ENCODE data around the gene INS.
"Not testable (repeated sequence)": the region's sequence is repeated elsewhere in the genome, so short reads cannot be mapped to it uniquely, and the experiment has no call there.

Gene INS

DNA sequence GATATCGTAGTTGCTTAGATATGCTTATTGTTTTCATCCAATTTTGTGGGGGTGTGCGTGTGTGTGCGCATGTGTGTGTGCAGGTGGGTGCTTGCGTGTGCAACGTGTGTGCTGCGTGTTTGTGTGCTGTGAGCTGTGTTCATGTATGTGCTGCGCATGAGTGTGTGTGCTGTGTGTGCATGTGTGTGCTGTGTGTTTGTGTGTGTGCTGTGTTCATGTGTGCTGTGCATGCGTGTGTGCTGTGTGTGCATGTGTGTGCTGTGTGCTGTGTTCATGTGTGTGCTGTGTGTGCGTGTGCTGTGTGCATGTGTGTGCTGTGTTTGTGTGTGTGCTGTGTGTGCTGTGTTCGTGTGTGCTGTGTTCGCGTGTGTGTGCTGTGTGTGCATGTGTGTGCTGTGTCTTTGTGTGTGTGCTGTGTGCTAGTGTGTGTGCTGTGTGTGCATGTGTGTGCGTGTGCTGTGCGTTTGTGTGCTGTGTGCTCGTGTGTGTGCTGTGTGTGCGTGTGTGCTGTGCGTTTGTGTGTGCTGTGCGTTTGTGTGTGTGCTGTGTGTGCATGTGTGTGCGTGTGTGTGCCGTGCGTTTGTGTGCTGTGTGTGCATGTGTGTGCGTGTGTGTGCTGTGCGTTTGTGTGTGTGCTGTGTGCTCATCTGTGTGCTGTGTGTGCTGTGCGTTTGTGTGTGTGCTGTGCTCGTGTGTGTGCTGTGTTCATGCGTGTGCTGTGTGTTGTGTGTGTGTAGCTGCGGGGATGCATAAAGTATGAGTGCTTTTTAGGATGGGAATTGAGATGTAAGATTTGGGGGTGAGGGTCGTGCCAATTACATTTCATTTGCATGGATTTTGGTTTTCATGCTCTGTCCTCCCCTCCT is 29.4 kb downstream of the INS start:
- no peak for DNase-seq

DNA sequence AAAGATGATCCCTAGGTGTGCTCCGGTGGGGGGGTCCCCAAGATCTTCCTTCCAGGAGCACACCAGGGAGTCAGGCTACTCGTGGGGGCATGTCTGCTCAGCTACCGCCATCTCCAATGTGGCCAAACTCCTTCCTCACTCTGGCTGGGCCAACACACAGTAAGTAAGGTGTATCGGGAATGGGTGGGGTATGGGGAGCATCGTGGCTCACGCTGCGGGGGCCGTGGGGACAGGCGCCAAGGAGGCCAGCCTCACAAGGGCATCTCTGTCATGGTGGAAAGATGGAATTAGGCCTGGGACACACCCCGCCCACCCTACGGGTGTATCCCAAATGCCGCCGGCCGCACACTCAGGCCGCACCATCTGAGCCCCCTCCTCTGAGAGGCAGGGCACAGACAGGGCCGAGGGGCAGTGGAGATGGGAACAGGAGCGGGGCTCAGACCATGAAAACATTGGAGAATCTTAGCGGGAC is 30.1 kb downstream of the INS start:
- DNase-seq, result no peak

DNA sequence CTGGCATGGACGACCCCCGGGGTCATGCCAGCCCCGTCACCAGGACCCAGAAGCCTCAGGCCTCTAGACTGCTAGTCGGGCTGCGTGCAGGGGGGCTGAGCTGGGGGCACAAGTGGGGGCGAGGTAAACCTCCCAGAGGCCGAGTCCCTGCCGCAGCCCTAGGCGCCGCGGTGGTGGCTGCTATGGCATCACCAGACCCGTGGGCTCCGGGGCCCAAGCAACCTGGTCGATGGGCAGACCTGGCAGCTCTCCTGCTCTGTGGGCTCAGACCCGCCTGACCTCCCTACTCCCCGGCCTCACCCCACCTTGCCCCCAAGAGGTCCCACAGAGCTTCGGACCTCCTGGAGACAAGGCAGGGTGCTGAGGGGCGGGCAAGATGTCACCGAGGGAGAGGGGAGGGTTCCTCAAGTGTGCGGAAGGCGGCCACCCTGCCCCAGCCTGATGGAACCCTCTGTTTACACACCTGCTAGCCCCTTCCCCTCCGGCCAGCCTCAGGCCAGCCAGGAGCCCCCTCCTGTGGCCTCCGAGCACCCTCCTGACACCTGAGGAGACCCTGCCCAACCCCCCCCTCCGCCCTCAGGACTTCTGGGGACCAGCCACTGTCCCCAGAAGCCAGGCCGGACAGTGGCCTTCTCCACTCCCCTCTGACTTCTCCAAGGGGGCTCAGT is 31.2 kb downstream of the INS start:
- DNase-seq, result no peak

DNA sequence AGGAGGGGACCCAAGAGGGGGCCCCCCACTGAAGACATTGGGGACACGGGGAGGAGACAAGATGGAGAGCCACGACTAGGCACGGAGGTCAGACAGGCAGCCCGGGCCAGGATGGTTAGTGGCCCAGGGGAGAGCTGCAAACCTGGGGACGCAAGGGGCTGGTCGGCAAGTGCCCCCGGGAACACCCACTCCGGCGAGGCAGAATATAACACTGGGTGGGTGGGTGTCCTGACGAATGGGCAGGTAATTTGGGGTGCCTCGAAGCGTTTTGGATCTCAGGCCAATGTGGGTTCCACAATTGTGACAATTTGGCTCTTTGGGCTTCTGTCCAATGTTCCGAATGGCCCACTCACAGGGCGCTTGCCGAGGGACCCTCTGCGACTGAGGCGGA is 31.7 kb downstream of the INS start:
- DNase-seq, result no peak

DNA sequence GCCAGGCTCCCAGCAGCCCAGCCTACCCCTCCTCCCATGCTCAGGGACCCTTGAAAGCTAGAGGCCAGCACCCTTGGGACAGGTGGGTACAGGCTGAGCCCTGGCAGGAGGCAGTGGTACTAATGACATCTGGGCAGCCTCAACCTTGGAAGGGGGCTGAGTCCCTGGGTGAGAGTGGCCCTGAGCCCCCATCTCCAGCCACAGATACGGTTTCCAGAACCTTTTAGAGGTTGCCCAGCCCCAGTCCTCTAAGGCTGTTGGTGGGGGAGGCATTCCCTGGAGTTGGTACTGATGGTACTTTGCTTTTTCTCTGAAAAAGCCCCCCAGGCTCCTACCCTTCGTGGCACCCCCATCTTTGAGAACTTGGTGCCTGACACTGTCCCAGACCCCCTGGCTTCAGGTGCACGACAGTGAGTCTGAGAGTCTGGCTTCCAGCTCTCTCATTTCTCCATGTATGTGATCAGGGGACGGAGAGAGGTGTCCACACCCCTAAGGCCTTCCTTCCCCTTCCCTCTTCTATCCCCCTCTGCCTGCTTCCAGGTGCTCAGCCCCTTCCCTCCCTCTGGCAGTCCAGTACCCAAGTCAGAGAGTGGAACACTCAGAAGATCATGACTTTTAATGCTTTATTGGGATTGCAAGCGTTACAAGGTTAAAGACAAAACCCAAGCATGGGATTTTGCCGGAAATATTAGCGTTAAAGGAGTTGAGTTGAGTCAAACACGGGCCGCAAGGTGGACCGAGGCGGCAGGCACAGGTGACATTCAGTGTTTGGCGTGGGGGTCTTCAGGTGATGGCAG is 32.3 kb downstream of the INS start:
- DNase-seq, result no peak

DNA sequence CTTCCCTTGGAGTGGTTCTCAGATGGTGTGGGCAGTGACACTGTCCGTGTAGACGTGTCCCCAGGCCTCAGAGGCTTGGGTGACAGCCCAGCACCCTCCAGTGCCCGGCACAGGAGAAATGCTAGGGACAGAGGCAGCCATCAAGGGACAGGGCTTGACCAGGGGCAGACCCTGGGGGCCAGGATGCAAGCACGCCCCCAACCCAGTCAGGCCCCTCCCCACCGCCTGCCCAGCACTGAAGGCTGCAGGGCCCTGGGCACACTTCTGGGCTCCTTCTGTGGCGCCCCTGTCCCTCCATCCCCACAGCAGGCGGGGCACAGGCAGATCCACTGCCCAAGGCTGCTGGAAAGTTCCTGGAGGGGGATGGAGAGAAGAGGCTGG is 32.9 kb downstream of the INS start:
- DNase-seq, result no peak

DNA sequence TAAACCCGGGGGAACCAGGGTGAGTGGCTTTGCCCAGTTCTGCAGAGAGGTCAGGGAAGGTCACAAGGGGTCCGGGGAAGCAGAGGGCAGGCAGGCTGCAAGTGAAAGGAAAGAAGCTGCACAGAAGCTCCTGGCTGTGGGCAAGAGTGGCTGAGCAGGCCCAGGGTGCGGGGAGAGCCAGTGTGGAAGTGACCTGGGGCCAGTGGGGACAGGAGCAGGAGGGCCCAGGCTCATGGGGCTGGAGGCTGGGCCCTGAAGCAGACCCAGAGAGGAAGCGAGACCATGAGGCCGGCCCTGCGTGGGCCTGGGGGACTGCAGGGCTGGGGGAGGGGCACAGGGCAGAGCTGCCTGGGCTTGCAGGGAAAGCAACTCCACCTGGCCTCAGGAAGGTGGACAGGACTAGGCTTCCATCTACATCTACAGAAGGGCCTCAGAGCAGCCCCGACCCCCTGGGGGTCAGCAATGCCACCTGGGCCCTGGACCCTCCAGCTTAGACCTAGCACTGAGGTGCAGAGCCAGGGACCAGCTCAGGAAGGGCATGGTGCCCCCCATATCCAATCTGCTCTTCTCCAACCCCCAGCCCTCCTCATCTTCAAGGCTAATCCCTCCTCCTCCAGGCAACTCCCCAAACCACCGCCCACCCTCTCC is 33.4 kb downstream of the INS start:
- no peak for DNase-seq

DNA sequence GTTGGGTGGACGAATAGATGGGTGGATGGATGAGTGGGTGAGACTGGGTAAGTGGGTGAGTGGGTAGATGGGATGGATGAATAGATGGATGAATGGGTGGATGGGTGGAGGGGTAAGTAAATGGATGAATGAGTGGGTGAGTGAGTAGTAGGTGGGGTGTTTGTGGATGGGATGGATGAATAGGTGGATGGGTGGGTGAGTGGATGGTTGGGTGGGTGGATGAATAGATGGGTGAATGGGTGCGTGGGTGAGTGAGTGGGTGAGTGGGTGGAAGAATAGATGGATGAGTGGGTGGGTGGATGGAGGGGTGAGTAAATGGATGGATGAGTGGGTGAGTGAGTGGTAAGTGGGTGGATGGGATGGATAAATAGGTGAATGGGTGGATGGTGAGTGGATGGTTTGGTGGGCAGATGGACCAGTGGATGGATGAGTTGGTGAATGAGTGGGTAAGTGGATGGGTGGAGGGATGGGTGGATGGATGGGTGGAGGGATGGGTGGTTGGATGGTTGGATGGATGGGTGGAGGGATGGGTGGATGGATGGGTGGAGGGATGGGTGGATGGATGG is 34.4 kb downstream of the INS start:
- no peak for DNase-seq

DNA sequence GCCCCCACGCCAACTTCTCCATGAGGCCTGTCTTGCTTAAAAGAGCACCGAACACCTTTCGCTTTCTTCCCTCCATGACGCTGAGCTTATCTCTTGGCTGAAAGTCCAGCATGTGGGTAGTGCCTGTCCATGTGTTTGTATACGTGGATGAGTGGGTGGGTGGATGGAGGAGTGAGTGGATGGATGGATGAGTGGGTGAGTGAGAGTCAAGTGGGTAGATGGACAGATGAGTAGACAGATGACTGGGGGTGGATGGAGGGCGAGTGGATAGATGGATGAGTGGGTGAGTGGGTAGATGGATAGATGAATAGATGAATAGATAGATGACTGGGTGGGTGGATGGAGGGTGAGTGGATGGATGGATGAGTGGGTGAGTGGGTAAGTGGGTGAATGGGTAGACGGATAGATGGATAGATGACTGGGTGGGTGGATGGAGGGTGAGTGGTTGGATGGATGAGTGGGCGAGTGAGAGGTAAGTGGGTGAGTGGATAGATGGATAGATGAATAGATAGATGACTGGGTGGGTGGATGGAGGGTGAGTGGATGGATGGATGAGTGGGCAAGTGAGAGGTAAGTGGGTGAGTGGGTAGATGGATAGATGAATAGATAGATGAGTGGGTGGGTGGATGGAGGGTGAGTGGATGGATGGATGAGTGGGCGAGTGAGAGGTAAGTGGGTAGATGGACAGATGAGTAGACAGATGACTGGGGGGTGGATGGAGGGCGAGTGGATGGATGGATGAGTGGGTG is 36.1 kb downstream of the INS start:
- not testable (repeated sequence) for DNase-seq

DNA sequence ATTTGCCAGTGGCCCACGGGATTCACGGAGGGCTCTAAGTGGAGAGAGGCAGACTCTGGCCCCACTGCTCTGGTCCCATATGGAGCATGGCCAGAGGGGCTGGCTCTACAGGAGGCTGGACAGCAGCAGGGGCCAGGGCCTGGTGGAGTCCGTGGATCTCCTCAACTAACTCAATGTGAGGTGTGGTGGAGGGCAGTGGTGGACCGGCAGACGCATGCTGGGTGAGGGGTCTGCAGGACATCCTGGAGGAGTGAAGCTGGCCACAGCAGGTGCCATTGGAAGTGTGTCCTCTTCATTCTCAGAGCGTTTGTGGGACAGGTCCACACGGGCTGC is 37.4 kb downstream of the INS start:
- no peak for DNase-seq

DNA sequence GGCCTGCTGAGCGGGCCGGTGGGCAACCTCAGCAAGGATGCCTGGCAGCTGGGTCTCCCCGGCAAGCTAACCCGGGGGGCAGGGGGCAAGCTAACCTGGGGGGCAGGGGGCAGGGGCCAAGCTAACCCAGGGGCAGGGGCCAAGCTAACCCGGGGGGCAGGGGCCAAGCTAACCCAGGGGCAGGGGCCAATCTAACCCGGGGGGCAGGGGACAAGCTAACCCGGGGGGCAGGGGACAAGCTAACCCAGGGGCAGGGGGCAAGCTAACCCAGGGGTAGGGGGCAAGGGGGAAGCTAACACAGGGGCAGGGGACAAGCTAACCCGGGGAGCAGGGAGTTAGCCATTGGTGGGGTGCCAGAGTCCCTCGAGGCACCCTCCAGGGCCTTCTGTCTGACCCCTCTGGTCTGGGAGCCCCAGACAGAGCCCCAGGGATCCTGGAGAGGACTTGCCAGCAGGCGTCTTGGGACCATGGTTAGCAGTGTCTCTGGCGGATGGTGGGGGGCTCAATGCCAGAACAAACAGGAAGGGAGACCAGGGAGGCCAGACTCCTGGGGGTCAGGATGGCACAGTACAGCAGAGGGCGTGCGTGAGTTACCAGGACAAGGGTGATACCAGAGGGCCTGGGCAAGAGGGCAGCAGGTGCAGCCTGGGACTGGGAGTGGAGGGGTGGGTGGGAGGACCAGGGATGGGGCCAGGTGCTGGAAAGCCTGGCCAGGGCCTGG is 37.9 kb downstream of the INS start:
- no peak for DNase-seq

DNA sequence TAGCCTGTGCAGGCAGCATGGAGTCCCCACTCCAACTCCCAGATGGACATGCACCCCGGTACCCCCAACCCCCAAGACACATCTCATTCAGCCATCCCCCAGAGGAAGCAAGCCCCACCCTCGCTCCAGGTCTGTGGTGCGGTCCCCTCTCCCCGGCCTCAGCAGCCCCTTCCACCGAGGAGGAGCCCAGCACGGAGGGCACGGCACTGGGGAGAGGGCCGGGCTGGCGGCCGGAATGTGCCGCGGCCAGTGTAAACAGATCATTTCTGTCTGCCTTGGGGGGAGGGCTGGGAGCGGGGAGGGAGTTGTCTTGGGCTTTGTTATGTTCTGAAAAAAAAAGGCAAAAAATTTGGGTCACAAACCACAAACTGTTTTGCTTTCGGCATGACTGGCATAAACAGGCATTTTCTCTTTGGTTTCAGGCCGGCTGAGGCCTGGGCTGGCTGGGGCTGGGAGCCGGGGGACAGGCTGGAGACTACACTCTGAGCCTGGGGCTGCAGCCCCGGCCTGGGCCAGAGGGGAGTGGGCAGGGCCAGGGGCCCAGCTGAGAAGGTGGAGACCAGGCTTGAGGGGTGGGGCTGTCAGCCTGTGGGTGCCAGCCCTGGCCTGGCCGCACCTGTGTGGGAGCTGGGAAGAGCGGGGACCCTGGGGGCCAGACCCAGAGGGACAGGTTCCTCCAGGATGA is 38.6 kb downstream of the INS start:
- no peak for DNase-seq

DNA sequence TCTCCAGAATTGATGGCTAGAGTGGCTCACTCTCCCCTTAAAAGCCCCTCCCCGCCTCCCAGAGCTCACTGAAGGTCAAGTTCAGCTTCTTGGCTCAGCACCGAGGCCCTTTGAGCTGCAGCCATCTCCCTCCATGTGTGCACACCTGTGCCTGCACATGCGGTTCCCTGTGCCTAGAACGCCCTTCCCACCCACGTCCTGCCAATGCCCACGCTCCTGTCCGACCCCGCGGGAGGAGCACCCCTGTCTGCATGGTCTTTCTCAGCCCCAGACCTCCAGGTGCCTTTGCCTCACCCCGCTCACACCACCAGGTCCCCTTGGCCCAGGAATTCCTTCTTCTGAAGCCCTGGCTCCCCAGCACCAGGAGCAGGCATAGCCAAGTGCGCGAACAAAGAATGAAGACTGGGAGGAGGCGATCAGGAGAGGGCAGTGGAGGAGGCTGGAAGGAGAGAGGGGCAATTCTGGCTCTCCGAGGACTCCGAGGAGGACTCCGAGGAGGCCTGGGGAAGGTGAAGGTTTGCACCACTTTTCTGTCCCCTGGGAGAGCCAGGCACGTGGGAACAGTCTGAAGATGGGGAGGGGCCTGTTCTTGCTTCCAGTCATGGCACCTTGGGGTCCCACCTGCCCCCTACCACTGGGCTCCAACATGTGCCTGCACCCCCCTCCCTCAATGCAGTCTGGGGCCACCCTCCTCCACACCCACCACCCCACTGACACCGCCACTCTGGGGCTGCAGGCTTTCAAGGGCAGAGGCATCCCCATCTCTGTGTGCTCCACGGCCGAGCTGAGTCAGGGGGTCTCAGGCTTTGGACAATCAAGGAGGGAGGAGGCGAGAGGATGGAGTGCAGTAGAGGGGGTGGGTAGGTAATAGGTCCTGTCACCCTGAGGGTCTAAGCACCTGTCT is 39.5 kb downstream of the INS start:
- no peak for DNase-seq

DNA sequence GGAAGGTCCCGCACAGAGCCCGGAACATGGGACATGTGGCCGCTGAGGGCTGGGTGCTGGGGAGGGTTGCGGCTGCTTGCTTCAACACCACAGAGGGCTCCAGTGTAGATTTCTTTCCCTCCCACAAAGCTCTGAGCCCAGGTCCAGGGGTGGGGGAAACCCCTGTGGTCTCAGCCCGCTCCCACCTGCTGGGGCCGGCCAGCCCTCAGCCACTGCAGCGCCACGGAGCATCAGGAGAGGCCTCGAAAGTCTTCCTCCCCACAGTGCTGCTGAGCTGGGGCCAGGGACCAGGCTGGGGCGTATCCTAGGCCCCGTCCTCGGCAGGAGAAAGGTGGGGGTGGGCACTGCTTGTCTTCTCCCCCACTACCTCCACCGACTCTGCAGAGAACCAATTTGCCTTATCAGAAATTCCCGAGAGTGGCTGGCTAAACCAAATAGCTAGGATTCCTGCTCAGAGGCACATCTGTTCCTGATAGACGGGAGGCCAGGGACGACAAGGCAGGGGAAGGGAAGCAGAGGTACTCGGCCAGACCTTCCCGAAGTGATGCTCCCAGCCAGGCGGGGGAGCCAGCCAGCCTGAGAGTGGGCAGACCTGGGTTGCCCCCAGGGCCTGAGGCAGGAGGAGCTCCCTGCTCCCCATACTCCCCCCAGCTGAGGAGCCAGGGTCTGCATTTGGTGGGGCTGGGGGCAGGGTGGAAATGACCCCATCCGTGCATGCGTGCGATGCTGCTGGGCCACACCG is 40.5 kb downstream of the INS start:
- DNase-seq, result no peak

DNA sequence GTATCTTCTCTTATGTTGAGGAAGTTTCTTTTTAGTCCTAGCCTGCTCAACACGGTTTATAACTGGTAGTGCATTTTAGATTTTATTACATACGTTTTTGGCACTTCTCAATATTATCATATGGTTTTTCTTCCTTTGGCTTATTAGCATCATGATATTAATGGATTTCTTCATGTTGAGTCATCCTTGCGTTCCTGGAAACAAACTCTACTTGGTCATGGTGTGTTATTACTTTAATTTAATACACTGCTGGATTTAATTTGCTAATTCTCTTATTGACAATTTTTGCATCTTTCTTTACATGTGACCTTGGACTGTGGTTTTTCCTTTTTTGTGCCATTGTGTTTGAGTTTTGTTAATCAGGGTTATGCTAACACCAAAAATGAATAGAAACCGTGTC is 42.3 kb downstream of the INS start:
- no peak for DNase-seq

DNA sequence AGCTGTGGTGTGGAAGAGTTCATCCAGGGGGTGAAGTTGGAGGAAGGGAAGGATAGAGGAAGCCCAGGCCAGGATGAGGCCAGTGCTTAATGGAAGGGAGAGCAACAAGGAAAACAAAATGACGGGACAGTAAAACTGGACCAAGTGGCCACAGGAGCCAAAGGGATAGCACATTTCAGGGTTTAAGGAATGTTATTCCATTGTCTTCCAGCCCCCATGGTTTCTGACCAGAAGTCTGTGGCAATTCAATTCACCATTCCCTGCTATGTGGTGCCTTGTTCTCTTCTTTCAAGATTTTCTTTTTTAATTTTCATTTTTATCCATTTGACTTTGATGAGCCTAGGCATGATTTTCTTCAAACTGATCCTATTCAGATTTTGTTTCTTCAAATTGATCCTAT is 44.3 kb downstream of the INS start:
- DNase-seq, result no peak

DNA sequence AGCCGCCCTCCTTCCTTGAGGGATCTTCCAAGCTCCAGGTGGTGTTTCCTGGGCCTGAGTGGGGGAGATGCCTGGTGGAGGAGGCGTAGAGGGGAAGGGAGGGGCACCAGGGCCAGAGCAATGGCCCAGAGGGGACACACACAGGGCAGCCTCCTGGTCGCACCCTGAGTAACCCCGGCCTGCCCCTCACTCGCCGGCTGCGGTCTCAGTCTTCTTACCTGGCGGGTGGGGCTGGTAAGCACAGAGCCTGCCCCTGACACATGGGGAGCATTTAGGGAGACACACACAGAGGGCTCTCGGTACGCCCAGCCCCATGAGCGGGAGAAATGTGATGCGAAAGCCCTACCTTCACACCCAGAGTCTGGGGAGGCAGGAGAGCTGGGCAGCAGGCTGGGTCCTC is 45.7 kb downstream of the INS start:
- DNase-seq, result no peak

DNA sequence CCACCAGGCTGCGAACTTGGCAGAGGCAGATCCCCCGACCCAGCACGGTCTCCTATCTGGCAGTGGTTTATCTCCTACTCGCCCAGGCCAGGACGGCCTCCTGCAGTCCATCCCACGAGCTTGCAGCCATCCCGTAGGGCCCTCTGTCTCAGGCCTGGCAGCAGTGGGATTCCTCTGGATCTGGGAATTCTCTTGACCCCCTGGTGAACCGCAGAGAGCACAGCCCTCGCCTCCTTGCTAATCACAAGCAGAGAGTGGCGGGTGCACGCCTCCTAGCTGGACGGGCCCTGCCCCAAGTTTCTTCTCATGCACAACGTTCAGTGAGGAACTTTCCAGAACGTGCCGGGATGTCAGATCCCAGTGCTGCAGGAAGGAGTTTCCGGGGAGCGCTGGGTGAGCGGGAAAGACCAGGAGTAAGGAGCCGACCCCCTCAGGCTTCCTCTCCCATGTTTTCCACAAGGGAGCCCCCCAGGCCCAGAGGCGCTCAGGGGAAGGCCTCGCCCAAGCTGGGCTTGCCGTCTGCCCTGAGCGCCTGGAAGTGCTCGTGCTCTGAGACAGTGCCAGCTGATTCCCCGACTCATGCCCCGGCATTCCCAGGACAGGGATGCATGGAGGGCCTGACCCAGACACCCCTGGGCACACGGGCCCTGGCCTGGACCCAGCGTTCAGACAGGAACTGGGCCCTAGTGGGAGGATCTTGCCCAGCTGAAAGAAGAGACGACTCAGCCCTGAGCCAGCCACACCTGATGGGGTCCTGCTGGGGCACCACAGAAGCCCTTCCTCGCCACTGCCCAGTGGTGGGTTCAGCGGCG is 46.4 kb downstream of the INS start:
- DNase-seq, result no peak

Measured in NCI-H1417 treated with DMSO at 0.1 percent for 48 hours (cell line).